Coronary artery (tissue), 2 donors: Measurements from ENCODE around the gene PFKFB4.

Experiments
- DNase-seq: peaks from one replicate; pipeline ENCODE4 v3.0.0-alpha.2; 2017; ENCODE audit warnings: low spot score
- H3K27ac ChIP-seq, 2 donors: fragments of 200-600 bp; sonication (generic); one replicate each; pipeline ENCODE4 v1.5.1; 2016 to 2019
- H3K4me3 ChIP-seq: fragments of 200-600 bp; sonication (generic); 2 replicates; pipeline ENCODE4 v1.5.1; 2016; ENCODE audit warnings: mild to moderate bottlenecking, moderate library complexity
- CTCF ChIP-seq: fragments of 200-600 bp; sonication (generic); IDR thresholded peaks from one replicate; pipeline ENCODE4 v1.5.1; 2019; ENCODE audit warnings: antibody characterized with exemption

The PFKFB4 gene

GRCh38 chr3:48593337-48593736, 36.7 kb upstream of the PFKFB4 start:
- H3K4me3 ChIP-seq: no peak overlapping the region
- no peak overlapping the region for H3K27ac ChIP-seq
- DNase-seq: no peak
- no peak for TF ChIP-seq CTCF

GRCh38 chr3:48592519-48593087, 36.0 kb upstream of the PFKFB4 start:
- Histone ChIP-seq H3K27ac (no peak overlapping the region), H3K4me3 (no peak overlapping the region)
- TF ChIP-seq CTCF: no peak
- DNase-seq: no peak

GRCh38 chr3:48591886-48592518, 35.4 kb upstream of the PFKFB4 start:
- no peak for TF ChIP-seq CTCF
- DNase-seq: no peak
- Histone ChIP-seq H3K4me3 (no peak overlapping the region), H3K27ac (no peak overlapping the region)

- H3K27ac ChIP-seq: no peak overlapping the region
- no peak overlapping the region for H3K4me3 ChIP-seq
- no peak for DNase-seq
- no peak for TF ChIP-seq CTCF
These were observed 34.8 kb upstream of the PFKFB4 start for GRCh38 chr3:48591436-48591835.

- TF ChIP-seq CTCF: no peak
- Histone ChIP-seq H3K4me3 (no peak overlapping the region), H3K27ac (no peak overlapping the region)
- no peak for DNase-seq
These were observed 31.6 kb upstream of the PFKFB4 start for GRCh38 chr3:48588230-48588629.

GRCh38 chr3:48587686-48588085, 31.1 kb upstream of the PFKFB4 start:
- Histone ChIP-seq H3K4me3 (no peak overlapping the region), H3K27ac (no peak overlapping the region)
- TF ChIP-seq CTCF: no peak
- DNase-seq: no peak

- no peak for DNase-seq
- no peak for TF ChIP-seq CTCF
- Histone ChIP-seq H3K27ac (no peak overlapping the region), H3K4me3 (no peak overlapping the region)
These were observed 28.8 kb upstream of the PFKFB4 start for GRCh38 chr3:48585411-48585810.
